Neural progenitor cell (in vitro differentiated cells): ENCODE results near the gene ATF6. TPM values are rescaled to one million over a fixed set of nuclear protein-coding genes. Genes with fewer than 3 reads are reported as not detected.

Source experiments
- DNase-seq: peaks from one replicate; pipeline ENCODE4 v3.0.0-alpha.2; 2016; ENCODE audit warnings: low spot score
- H2AFZ ChIP-seq: fragments of 200-600 bp; sonication (generic); replicated peaks from 2 replicates; pipeline ENCODE4 v1.6.1; 2016; ENCODE audit warnings: antibody characterized with exemption
- H3F3A ChIP-seq: fragments of 200-600 bp; sonication (generic); 2 replicates; pipeline ENCODE4 v1.6.1; 2016; ENCODE audit warnings: antibody characterized with exemption, low read depth
- H3K27ac ChIP-seq: fragments of 200-600 bp; sonication (generic); 2 replicates; pipeline ENCODE4 v1.5.1; 2016; ENCODE audit warnings: mild to moderate bottlenecking
- H3K27me3 ChIP-seq: fragments of 200-600 bp; sonication (generic); 2 replicates; pipeline ENCODE4 v1.6.1; 2016; ENCODE audit warnings: mild to moderate bottlenecking, moderate library complexity
- H3K36me3 ChIP-seq: fragments of 200-600 bp; sonication (generic); 2 replicates; pipeline ENCODE4 v1.5.1; 2016
- H3K4me1 ChIP-seq: fragments of 200-600 bp; sonication (generic); 2 replicates; pipeline ENCODE4 v1.6.1; 2016; ENCODE audit warnings: mixed run types
- H3K4me2 ChIP-seq: fragments of 200-600 bp; sonication (generic); 2 replicates; pipeline ENCODE4 v1.6.1; 2016
- H3K4me3 ChIP-seq: fragments of 200-600 bp; sonication (generic); 2 replicates; pipeline ENCODE4 v1.5.1; 2016
- H3K79me2 ChIP-seq: fragments of 200-600 bp; sonication (generic); 2 replicates; pipeline ENCODE4 v1.6.1; 2016; ENCODE audit warnings: low read depth
- H3K9ac ChIP-seq: fragments of 200-600 bp; sonication (generic); 2 replicates; pipeline ENCODE4 v1.6.1; 2016
- H3K9me3 ChIP-seq: fragments of 200-600 bp; sonication (generic); 2 replicates; pipeline ENCODE4 v1.5.1; 2016; ENCODE audit warnings: low read depth
- H4K20me1 ChIP-seq: fragments of 200-600 bp; sonication (generic); 2 replicates; pipeline ENCODE4 v1.6.1; 2016; ENCODE audit warnings: low read depth
- H3K27ac Mint-ChIP-seq: 3 replicates; pipeline ENCODE4 v1.8.0; 2021; ENCODE audit warnings: mixed read lengths
- H3K27me3 Mint-ChIP-seq: 2 replicates; pipeline ENCODE4 v1.8.0; 2022; ENCODE audit warnings: low read depth, mild to moderate bottlenecking, inconsistent platforms, moderate library complexity, mixed read lengths; ENCODE audit not compliant: insufficient read depth
- H3K36me3 Mint-ChIP-seq: 3 replicates; pipeline ENCODE4 v1.8.0; 2021; ENCODE audit warnings: mixed read lengths
- H3K4me1 Mint-ChIP-seq: 3 replicates; pipeline ENCODE4 v1.8.0; 2021; ENCODE audit warnings: mixed read lengths
- H3K4me3 Mint-ChIP-seq: 3 replicates; pipeline ENCODE4 v1.8.0; 2021; ENCODE audit warnings: mild to moderate bottlenecking, moderate library complexity, mixed read lengths
- H3K9me3 Mint-ChIP-seq: 3 replicates; pipeline ENCODE4 v1.8.0; 2020; ENCODE audit warnings: mixed read lengths
- EZH2 ChIP-seq: fragments of 200-600 bp; sonication (generic); IDR thresholded peaks from 2 replicates; pipeline ENCODE4 v1.6.1; 2017; ENCODE audit warnings: antibody characterized with exemption, mild to moderate bottlenecking, moderate library complexity
- EZH2phosphoT487 ChIP-seq: fragments of 200-600 bp; sonication (generic); IDR thresholded peaks from 2 replicates; pipeline ENCODE4 v1.6.1; 2017; ENCODE audit warnings: antibody characterized with exemption
- total RNA-seq: library from RNA; depleted of rRNA; stranded (reverse); fragments of >200 nt; gene quantifications from 2 replicates; pipeline ENCODE4 v1.2.3, GENCODE V29; 2015; ENCODE audit warnings: low replicate concordance
- TF ChIP-seq, protein P1 (sequence below): fragments of 200-600 bp; sonication (generic); IDR thresholded peaks from 2 replicates; pipeline ENCODE4 v1.5.1; 2017; ENCODE audit warnings: antibody characterized with exemption, mild to moderate bottlenecking

The ATF6 gene
- total RNA-seq, 1 donor from 2014 or later: 31.7 TPM

DNA sequence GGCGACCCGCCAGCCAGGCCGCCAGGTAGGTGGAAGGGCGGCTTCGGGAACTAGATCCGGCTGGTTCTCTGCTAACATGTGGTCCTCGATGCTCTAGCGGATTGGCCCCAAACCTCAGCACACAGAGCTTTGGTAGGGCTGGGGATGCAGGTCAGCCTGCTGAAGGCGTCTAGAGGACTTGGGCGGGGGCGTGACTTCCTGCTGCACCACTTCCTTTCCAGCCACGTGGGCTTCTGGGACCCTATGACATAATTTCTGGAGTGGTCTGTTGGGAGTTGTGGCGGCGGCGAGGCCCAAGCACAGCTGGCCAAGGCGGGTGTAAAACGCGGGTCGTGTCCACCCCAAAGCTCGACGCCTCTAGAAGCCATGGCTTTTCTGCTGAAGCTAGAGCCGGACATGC is 124.5 kb downstream of the ATF6 start:
- H3K27me3 Mint-ChIP-seq: peaks cover 2% of the 10 kb centered on the region
- Histone ChIP-seq H3K9me3 (no peaks in the 10 kb centered on the region), H3F3A (no peaks in the 10 kb centered on the region), H3K79me2 (no peaks in the 10 kb centered on the region), H3K4me3 (no peak overlapping the region), H3K9ac (no peak overlapping the region), H3K27ac (no peak overlapping the region), H2AFZ (no peak overlapping the region), H3K4me2 (no peak overlapping the region), H3K36me3 (no peaks in the 10 kb centered on the region), H4K20me1 (no peaks in the 10 kb centered on the region), H3K27me3 (no peaks in the 10 kb centered on the region), H3K4me1 (no peaks in the 10 kb centered on the region)
- H3K9me3 Mint-ChIP-seq: no peaks in the 10 kb centered on the region
- H3K4me3 Mint-ChIP-seq: no peak overlapping the region
- TF ChIP-seq EZH2: no peak
- TF ChIP-seq, protein P1, sequence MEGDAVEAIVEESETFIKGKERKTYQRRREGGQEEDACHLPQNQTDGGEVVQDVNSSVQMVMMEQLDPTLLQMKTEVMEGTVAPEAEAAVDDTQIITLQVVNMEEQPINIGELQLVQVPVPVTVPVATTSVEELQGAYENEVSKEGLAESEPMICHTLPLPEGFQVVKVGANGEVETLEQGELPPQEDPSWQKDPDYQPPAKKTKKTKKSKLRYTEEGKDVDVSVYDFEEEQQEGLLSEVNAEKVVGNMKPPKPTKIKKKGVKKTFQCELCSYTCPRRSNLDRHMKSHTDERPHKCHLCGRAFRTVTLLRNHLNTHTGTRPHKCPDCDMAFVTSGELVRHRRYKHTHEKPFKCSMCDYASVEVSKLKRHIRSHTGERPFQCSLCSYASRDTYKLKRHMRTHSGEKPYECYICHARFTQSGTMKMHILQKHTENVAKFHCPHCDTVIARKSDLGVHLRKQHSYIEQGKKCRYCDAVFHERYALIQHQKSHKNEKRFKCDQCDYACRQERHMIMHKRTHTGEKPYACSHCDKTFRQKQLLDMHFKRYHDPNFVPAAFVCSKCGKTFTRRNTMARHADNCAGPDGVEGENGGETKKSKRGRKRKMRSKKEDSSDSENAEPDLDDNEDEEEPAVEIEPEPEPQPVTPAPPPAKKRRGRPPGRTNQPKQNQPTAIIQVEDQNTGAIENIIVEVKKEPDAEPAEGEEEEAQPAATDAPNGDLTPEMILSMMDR: no peak
- TF ChIP-seq EZH2phosphoT487: no peak
- no peak overlapping the region for H3K27ac Mint-ChIP-seq
- no peak for DNase-seq
- no peaks in the 10 kb centered on the region for H3K4me1 Mint-ChIP-seq
- H3K36me3 Mint-ChIP-seq: peaks cover 11% of the 10 kb centered on the region

GRCh38 chr1:161899091-161899490 is 133.0 kb downstream of the ATF6 start:
- H3K36me3 ChIP-seq: no peaks in the 10 kb centered on the region
- no peaks in the 10 kb centered on the region for H3K4me1 ChIP-seq
- Mint-ChIP-seq H3K27ac (no peak overlapping the region), H3K9me3 (no peaks in the 10 kb centered on the region), H3K4me3 (no peak overlapping the region), H3K27me3 (no peaks in the 10 kb centered on the region), H3K4me1 (no peaks in the 10 kb centered on the region), H3K36me3 (no peaks in the 10 kb centered on the region)
- H3K9me3 ChIP-seq: no peaks in the 10 kb centered on the region
- no peaks in the 10 kb centered on the region for H3F3A ChIP-seq
- H3K27me3 ChIP-seq: no peaks in the 10 kb centered on the region
- H4K20me1 ChIP-seq: no peaks in the 10 kb centered on the region
- H3K4me3 ChIP-seq: no peak overlapping the region
- no peak overlapping the region for H3K4me2 ChIP-seq
- H2AFZ ChIP-seq: no peak overlapping the region
- H3K79me2 ChIP-seq: no peaks in the 10 kb centered on the region
- TF ChIP-seq, protein P1: no peak
- no peak for TF ChIP-seq EZH2
- TF ChIP-seq EZH2phosphoT487: no peak
- DNase-seq: no peak
- no peak overlapping the region for H3K9ac ChIP-seq
- no peak overlapping the region for H3K27ac ChIP-seq

- Histone ChIP-seq H3K79me2 (no peaks in the 10 kb centered on the region), H4K20me1 (no peaks in the 10 kb centered on the region), H3K4me3 (no peak overlapping the region), H3K4me2 (no peak overlapping the region), H3K9ac (no peak overlapping the region), H2AFZ (no peak overlapping the region), H3K27ac (no peak overlapping the region), H3K9me3 (no peaks in the 10 kb centered on the region), H3F3A (no peaks in the 10 kb centered on the region), H3K36me3 (no peaks in the 10 kb centered on the region), H3K4me1 (no peaks in the 10 kb centered on the region), H3K27me3 (no peaks in the 10 kb centered on the region)
- Mint-ChIP-seq H3K4me1 (no peaks in the 10 kb centered on the region), H3K27me3 (no peaks in the 10 kb centered on the region), H3K4me3 (no peak overlapping the region), H3K36me3 (no peaks in the 10 kb centered on the region), H3K27ac (no peak overlapping the region), H3K9me3 (no peaks in the 10 kb centered on the region)
- no peak for DNase-seq
- TF ChIP-seq EZH2 (no peak), EZH2phosphoT487 (no peak)
- TF ChIP-seq, protein P1: no peak
These were observed 134.0 kb downstream of the ATF6 start for GRCh38 chr1:161900160-161900559.

GRCh38 chr1:161902182-161902581 is 136.1 kb downstream of the ATF6 start:
- H3K9me3 ChIP-seq: no peaks in the 10 kb centered on the region
- H3K4me3 Mint-ChIP-seq: no peak overlapping the region
- DNase-seq: no peak
- no peak overlapping the region for H3K27ac Mint-ChIP-seq
- H4K20me1 ChIP-seq: no peaks in the 10 kb centered on the region
- no peaks in the 10 kb centered on the region for H3K27me3 Mint-ChIP-seq
- H3K4me1 Mint-ChIP-seq: no peaks in the 10 kb centered on the region
- H3K36me3 Mint-ChIP-seq: no peaks in the 10 kb centered on the region
- H2AFZ ChIP-seq: no peak overlapping the region
- H3K9me3 Mint-ChIP-seq: no peaks in the 10 kb centered on the region
- H3K4me2 ChIP-seq: no peak overlapping the region
- no peak overlapping the region for H3K27ac ChIP-seq
- H3F3A ChIP-seq: no peaks in the 10 kb centered on the region
- H3K36me3 ChIP-seq: no peaks in the 10 kb centered on the region
- no peaks in the 10 kb centered on the region for H3K79me2 ChIP-seq
- no peaks in the 10 kb centered on the region for H3K4me1 ChIP-seq
- no peak for TF ChIP-seq EZH2
- TF ChIP-seq EZH2phosphoT487: no peak
- TF ChIP-seq, protein P1: no peak
- no peak overlapping the region for H3K9ac ChIP-seq
- H3K4me3 ChIP-seq: no peak overlapping the region
- H3K27me3 ChIP-seq: no peaks in the 10 kb centered on the region
